KMS-11 (cell line): ENCODE data around the gene SLC15A3.

Experiments used
- H2AFZ ChIP-seq: fragments of 200-600 bp; sonication (generic); 2 replicates; pipeline ENCODE4 v1.6.1; 2016; ENCODE audit warnings: antibody characterized with exemption, mixed run types, low read depth
- H3K27ac ChIP-seq: fragments of 200-600 bp; sonication (generic); 2 replicates; pipeline ENCODE4 v1.6.1; 2016; ENCODE audit warnings: mild to moderate bottlenecking, mixed run types
- H3K27me3 ChIP-seq: fragments of 200-600 bp; sonication (generic); 2 replicates; pipeline ENCODE4 v1.6.1; 2017; ENCODE audit warnings: mild to moderate bottlenecking, low read depth, mixed run types, moderate library complexity; ENCODE audit not compliant: insufficient read depth
- H3K36me3 ChIP-seq: fragments of 200-600 bp; sonication (generic); 2 replicates; pipeline ENCODE4 v1.6.1; 2017; ENCODE audit warnings: mild to moderate bottlenecking, mixed run types; ENCODE audit not compliant: insufficient read depth
- H3K4me1 ChIP-seq: fragments of 200-600 bp; sonication (generic); 2 replicates; pipeline ENCODE4 v1.6.1; 2016; ENCODE audit warnings: mild to moderate bottlenecking, low read depth, mixed run types; ENCODE audit not compliant: poor library complexity, severe bottlenecking
- H3K4me2 ChIP-seq: fragments of 200-600 bp; sonication (generic); 2 replicates; pipeline ENCODE4 v1.7.0; 2016; ENCODE audit warnings: mild to moderate bottlenecking, mixed run types
- H3K4me3 ChIP-seq: fragments of 200-600 bp; sonication (generic); IDR thresholded peaks from 2 replicates; pipeline ENCODE4 v1.6.1; 2017; ENCODE audit warnings: low read depth, low read length, mixed read lengths; ENCODE audit not compliant: insufficient read depth
- H3K79me2 ChIP-seq: fragments of 200-600 bp; sonication (generic); 2 replicates; pipeline ENCODE4 v1.6.1; 2016; ENCODE audit warnings: low read depth, mixed run types; ENCODE audit not compliant: insufficient read depth
- H3K9ac ChIP-seq: fragments of 200-600 bp; sonication (generic); 2 replicates; pipeline ENCODE4 v1.6.1; 2016; ENCODE audit warnings: mild to moderate bottlenecking, mixed run types
- H4K20me1 ChIP-seq: fragments of 200-600 bp; sonication (generic); 2 replicates; pipeline ENCODE4 v1.6.1; 2016; ENCODE audit warnings: mild to moderate bottlenecking, mixed run types; ENCODE audit not compliant: insufficient read depth
- TF ChIP-seq, protein P1 (sequence below): fragments of 200-600 bp; sonication (generic); conservative IDR thresholded peaks from 2 replicates; pipeline ENCODE4 v1.6.1; 2017; ENCODE audit warnings: low read depth, mild to moderate bottlenecking, antibody characterized with exemption, low read length, moderate library complexity, mixed read lengths

The SLC15A3 gene

DNA sequence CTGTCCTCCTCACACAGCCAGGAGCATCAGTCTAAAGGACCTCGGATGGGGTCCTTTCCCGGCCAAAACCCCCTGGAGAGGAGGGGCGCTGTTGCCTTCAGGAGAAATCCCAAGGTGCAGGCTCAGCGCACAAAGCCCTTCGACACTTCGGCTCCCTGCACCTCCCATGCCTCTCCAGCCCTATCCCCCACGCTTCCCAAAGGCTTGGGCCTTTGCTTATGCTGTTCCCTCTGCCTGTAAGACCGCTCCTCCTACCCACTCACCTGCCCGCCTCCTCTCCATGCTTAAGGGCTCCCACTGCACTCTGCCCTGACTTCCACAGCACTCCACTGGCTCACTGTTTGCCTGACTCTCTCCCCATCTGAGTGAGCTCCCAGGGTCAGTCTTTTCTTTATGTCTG, 13.5 kb downstream of the SLC15A3 start:
- H3K79me2 ChIP-seq: no peaks in the 10 kb centered on the region
- H3K4me2 ChIP-seq: no peak overlapping the region
- H3K36me3 ChIP-seq: no peaks in the 10 kb centered on the region
- no peak overlapping the region for H3K4me3 ChIP-seq
- no peak overlapping the region for H2AFZ ChIP-seq
- peaks cover 9% of the 10 kb centered on the region for H3K4me1 ChIP-seq
- H4K20me1 ChIP-seq: no peaks in the 10 kb centered on the region
- no peaks in the 10 kb centered on the region; the same call in 1 of the 2 replicates for H3K27me3 ChIP-seq
- TF ChIP-seq, protein P1, sequence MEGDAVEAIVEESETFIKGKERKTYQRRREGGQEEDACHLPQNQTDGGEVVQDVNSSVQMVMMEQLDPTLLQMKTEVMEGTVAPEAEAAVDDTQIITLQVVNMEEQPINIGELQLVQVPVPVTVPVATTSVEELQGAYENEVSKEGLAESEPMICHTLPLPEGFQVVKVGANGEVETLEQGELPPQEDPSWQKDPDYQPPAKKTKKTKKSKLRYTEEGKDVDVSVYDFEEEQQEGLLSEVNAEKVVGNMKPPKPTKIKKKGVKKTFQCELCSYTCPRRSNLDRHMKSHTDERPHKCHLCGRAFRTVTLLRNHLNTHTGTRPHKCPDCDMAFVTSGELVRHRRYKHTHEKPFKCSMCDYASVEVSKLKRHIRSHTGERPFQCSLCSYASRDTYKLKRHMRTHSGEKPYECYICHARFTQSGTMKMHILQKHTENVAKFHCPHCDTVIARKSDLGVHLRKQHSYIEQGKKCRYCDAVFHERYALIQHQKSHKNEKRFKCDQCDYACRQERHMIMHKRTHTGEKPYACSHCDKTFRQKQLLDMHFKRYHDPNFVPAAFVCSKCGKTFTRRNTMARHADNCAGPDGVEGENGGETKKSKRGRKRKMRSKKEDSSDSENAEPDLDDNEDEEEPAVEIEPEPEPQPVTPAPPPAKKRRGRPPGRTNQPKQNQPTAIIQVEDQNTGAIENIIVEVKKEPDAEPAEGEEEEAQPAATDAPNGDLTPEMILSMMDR: no peak
- H3K27ac ChIP-seq: no peak overlapping the region
- H3K9ac ChIP-seq: no peak overlapping the region

DNA sequence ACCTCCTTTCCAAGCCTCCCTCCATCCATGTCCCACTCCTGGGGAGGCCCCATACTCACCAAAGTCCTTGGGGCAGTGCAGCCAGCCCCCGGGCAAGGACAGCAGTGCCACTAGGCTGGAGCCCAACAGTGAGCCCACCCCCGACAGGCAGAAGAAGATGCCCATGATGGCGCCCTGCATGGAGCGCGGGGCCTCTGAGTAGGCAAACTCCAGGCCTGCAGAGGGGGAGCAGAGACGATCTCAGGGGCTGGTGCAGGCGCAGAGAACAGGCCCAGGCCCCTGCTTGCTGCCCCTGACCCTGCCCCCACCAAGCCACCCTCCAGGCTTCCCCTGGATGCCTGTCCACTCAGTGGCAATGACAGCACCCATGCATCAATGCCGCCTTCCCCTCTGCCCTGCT, 14.2 kb downstream of the SLC15A3 start:
- no peaks in the 10 kb centered on the region for H3K36me3 ChIP-seq

DNA sequence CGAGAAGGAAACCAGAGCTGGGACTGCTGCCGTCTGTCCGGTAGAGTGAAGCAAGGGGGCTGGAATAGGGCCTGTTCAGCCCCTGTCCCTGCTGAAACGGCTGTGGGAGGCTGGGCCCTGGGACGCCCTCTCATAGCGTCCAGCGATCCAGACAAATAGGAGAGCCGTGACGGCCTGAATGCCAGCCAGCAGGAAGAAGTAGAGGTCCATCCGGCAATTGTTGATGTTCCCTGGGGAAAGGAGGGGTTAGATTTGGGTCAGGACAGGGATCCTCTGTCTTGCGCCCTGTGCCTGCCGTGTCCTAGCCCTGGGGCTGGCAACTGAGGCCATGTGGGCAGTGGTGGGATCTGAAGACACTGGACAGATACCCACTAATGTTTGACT, 14.8 kb downstream of the SLC15A3 start:
- Histone ChIP-seq H4K20me1 (no peaks in the 10 kb centered on the region), H3K4me1 (peaks cover 9% of the 10 kb centered on the region), H3K9ac (no peak overlapping the region), H3K27ac (no peak overlapping the region), H3K36me3 (no peaks in the 10 kb centered on the region), H3K79me2 (no peaks in the 10 kb centered on the region), H3K27me3 (no peaks in the 10 kb centered on the region; the same call in 1 of the 2 replicates), H3K4me2 (no peak overlapping the region), H2AFZ (no peak overlapping the region), H3K4me3 (no peak overlapping the region)
- TF ChIP-seq, protein P1: no peak

More for the DNA sequence above, 14.2 kb downstream of the SLC15A3 start:
- H3K4me3 ChIP-seq: no peak overlapping the region
- no peak overlapping the region for H3K9ac ChIP-seq
- H3K4me1 ChIP-seq: peaks cover 9% of the 10 kb centered on the region
- no peak overlapping the region for H3K4me2 ChIP-seq
- H2AFZ ChIP-seq: no peak overlapping the region
- H4K20me1 ChIP-seq: no peaks in the 10 kb centered on the region
- no peak overlapping the region for H3K27ac ChIP-seq
- TF ChIP-seq, protein P1: no peak
- H3K27me3 ChIP-seq: no peaks in the 10 kb centered on the region; the same call in 1 of the 2 replicates
- H3K79me2 ChIP-seq: no peaks in the 10 kb centered on the region

DNA sequence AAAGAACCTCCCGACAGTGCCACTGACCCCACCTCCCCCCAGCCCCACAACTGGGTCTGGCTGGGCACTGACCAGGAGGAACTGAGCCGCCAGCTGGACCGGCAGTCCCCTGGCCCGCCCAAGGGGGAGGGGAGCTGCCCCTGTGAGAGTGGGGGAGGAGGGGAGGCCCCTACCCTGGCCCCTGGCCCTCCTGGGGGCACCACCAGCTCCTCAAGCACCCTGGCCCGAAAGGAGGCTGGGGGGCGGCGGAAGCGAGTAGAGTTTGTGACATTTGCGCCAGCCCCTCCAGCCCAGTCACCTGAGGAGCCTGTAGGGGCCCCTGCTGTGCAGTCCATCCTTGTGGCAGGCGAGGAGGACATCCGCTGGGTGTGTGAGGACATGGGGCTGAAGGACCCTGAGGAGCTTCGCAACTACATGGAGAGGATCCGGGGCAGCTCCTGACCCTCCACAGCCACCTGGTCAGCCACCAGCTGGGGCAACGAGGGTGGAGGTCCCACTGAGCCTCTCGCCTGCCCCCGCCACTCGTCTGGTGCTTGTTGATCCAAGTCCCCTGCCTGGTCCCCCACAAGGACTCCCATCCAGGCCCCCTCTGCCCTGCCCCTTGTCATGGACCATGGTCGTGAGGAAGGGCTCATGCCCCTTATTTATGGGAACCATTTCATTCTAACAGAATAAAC, 15.4 kb downstream of the SLC15A3 start:
- TF ChIP-seq, protein P1: no peak
- no peaks in the 10 kb centered on the region for H3K79me2 ChIP-seq
- H2AFZ ChIP-seq: no peak overlapping the region
- no peaks in the 10 kb centered on the region; the same call in 1 of the 2 replicates for H3K27me3 ChIP-seq
- no peaks in the 10 kb centered on the region for H3K36me3 ChIP-seq
- no peaks in the 10 kb centered on the region for H4K20me1 ChIP-seq
- peaks cover 9% of the 10 kb centered on the region for H3K4me1 ChIP-seq
- H3K4me2 ChIP-seq: no peak overlapping the region
- no peak overlapping the region for H3K9ac ChIP-seq
- no peak overlapping the region for H3K4me3 ChIP-seq
- no peak overlapping the region for H3K27ac ChIP-seq
